BLaER1 treated with 17β-estradiol and CSF1 and Interleukin-3, amounts not matched to agents 10 nM and 100 nM (cell line): ENCODE data around the gene OPHN1.
"Not testable (repeated sequence)": the region's sequence is repeated elsewhere in the genome, so short reads cannot be mapped to it uniquely, and the experiment has no call there.

Source experiments
- H3K27ac ChIP-seq, 11 experiments: shearing (Covaris generic); formaldehyde crosslinking; 2 replicates each; pipeline ENCODE4 v1.8.1; 2022
- H3K27me3 ChIP-seq, 11 experiments: shearing (Covaris generic); formaldehyde crosslinking; 2 replicates each; pipeline ENCODE4 v1.8.1; 2022
- H3K36me3 ChIP-seq, 11 experiments: shearing (Covaris generic); formaldehyde crosslinking; 2 replicates each; pipeline ENCODE4 v1.8.1; 2022
- H3K4me1 ChIP-seq, 10 experiments: shearing (Covaris generic); formaldehyde crosslinking; 2 replicates each; pipeline ENCODE4 v1.8.1; 2022
- H3K4me2 ChIP-seq, 11 experiments: shearing (Covaris generic); formaldehyde crosslinking; 2 replicates each; pipeline ENCODE4 v1.8.1; 2022
- H3K4me3 ChIP-seq, 10 experiments: shearing (Covaris generic); formaldehyde crosslinking; 2 replicates each; pipeline ENCODE4 v1.8.1; 2022
- H3K9ac ChIP-seq, 11 experiments: shearing (Covaris generic); formaldehyde crosslinking; 2 replicates each; pipeline ENCODE4 v1.8.1; 2022
- H3K9me3 ChIP-seq, 11 experiments: shearing (Covaris generic); formaldehyde crosslinking; replicated peaks in 1 of 11; 2 replicates each; pipeline ENCODE4 v1.8.1; 2022
- H4K20me1 ChIP-seq, 11 experiments: shearing (Covaris generic); formaldehyde crosslinking; 2 replicates each; pipeline ENCODE4 v1.8.1; 2022
- Cebpa-rat ChIP-seq, 11 experiments: shearing (Covaris generic); IDR thresholded peaks; 2 replicates each; pipeline ENCODE4 v1.8.1; 2022

The OPHN1 gene

DNA sequence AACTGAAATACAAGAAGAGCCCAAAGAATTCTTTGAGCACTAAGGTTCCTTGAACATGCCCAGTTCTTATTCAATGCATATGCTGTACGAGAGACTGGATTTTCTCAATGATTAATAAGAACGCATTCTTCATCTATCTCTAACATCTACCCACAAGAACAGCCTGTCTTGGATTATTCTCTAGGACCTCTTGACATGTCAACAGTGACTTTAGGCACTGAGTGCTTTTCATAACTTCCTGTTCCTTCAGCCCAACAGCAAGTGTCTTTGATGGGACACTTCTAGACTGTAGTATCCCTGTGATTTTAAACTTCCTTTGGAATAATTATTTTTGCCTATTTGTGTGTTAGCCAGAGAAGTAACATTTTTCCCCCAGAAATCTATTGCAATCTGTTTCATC, 69.3 kb downstream of the OPHN1 start:
- no peak for TF ChIP-seq Cebpa-rat (IDR thresholded peaks at IDR 0.05)
- Histone ChIP-seq H3K36me3 (no peaks in the 10 kb centered on the region), H3K27ac (no peak overlapping the region), H3K4me3 (no peak overlapping the region), H3K4me2 (no peak overlapping the region), H3K9me3 (0 out of 22 replicates have a peak, but pooled peaks cover 0 to under 1% (median 0%) of the 10 kb centered on the region in 11 experiments), H4K20me1 (no peaks in the 10 kb centered on the region), H3K4me1 (no peaks in the 10 kb centered on the region), H3K27me3 (peaks cover 13 to 74% (median 53%) of the 10 kb centered on the region in 11 experiments; a peak in 21 of 22 replicates), H3K9ac (no peak overlapping the region)

DNA sequence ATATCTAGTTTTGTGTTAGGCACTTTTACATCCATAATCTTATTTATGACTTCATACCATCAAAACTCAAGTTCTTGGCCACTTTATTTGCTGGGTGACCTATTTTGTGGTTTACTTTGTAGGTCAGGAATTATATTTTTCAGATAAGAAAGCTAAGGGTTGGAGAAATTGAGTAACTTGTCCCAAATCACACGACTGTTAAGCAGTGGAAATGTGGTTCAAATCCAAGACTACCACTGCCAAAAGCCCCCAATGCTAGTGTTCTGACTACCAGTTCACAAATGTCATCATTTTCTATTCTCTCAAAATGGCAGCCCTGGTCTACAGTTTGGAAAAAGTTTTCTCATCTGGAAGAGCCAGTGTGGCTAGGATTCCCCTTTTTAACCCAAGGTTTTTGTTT, 74.6 kb downstream of the OPHN1 start:
- no peak overlapping the region for H3K4me3 ChIP-seq
- H3K4me1 ChIP-seq = no peaks in the 10 kb centered on the region
- no peak overlapping the region for H3K27ac ChIP-seq
- peaks cover 0 to 47% (median 31%) of the 10 kb centered on the region in 11 experiments; a peak in 20 of 22 replicates for H3K27me3 ChIP-seq
- no peaks in the 10 kb centered on the region for H4K20me1 ChIP-seq
- H3K36me3 ChIP-seq = no peaks in the 10 kb centered on the region
- no peaks in the 10 kb centered on the region for H3K9me3 ChIP-seq
- H3K9ac ChIP-seq = no peak overlapping the region
- H3K4me2 ChIP-seq = no peak overlapping the region
- no peak for TF ChIP-seq Cebpa-rat (IDR thresholded peaks at IDR 0.05)

DNA sequence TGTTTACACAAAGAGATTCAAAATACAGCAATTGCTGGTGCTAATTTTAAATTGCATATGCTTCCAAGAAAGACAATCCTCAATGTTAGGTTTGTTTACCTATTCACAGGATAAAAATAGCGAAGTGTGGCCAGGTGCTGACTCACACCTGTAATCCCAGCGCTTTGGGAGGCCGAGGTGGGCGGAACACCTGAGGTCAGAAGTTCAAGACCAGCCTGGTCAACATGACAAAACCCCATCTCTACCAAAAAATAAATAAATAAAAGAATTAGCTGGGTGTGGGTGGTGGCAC, 77.7 kb downstream of the OPHN1 start:
- TF ChIP-seq Cebpa-rat (IDR thresholded peaks at IDR 0.05) = no peak
- Histone ChIP-seq H3K27ac (no peak overlapping the region), H4K20me1 (no peaks in the 10 kb centered on the region), H3K36me3 (no peaks in the 10 kb centered on the region), H3K9me3 (no peaks in the 10 kb centered on the region), H3K27me3 (peaks cover 0 to 37% (median 11%) of the 10 kb centered on the region in 11 experiments; a peak in 15 of 22 replicates), H3K4me3 (no peak overlapping the region), H3K4me1 (no peaks in the 10 kb centered on the region), H3K4me2 (no peak overlapping the region), H3K9ac (no peak overlapping the region)

DNA sequence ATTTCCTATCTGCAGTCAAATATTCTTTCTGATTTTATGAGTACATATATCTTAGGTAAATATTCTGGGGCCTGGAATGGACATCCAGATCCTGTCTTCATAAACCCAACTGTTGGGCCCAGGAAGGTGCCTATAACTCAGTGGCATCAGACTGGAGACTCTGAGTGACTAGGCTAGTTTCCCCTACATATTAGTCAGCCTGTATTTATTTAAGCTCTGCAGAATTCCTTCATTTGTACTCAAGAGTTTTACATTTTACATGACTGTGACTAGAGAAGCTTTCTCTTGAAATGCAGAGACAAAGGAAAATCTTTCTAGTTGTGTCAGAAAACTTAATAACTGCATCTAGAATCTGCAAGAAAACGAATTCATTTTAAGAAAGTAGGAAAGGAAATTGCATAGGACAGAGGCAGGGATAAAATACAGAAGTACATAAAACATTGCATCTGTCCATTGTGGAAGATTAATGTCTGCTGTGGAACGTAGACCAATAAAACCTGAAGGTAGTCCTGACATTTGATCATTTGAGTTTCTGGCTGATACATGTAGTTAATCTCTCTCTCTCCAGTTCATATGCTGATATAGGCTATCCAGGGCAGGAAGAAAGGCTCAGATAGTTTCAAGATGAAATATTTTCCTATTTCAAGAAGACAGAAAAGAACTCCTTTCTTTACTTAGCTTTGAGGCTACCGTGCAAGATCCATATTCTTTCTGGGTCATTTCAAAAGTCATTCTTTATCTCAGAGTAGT, 78.2 kb downstream of the OPHN1 start:
- H3K9ac ChIP-seq = no peak overlapping the region
- no peak overlapping the region for H3K27ac ChIP-seq
- peaks cover 0 to 34% (median 9%) of the 10 kb centered on the region in 11 experiments; a peak in 13 of 22 replicates for H3K27me3 ChIP-seq
- H3K4me3 ChIP-seq = no peak overlapping the region
- H3K9me3 ChIP-seq = no peaks in the 10 kb centered on the region
- H3K4me2 ChIP-seq = no peak overlapping the region
- H3K4me1 ChIP-seq = no peaks in the 10 kb centered on the region
- no peak for TF ChIP-seq Cebpa-rat (IDR thresholded peaks at IDR 0.05)
- no peaks in the 10 kb centered on the region for H3K36me3 ChIP-seq
- H4K20me1 ChIP-seq = no peaks in the 10 kb centered on the region

DNA sequence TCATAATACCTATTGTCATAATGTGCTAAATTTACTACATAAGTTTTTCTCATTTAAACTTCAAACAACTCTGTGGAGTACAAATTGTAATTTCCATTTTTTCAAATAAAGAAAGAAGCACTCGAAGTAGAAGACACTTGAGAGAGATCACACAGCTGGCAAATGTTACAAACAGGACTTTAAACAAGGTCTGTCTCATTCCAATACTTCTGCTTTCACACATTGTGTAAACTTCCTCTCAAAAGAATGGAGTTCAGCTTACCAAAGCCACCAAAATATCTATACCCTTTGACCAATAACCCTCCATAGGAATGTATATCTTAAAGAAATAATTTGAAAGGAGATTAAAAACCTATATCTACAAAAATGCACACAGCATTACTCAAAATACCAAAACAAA, 88.3 kb downstream of the OPHN1 start:
- H3K9me3 ChIP-seq = 0 out of 22 replicates have a peak, but pooled peaks cover 0 to 6% (median 0%) of the 10 kb centered on the region in 11 experiments
- no peak for TF ChIP-seq Cebpa-rat (IDR thresholded peaks at IDR 0.05)
- peaks cover 0 to 12% (median 0%) of the 10 kb centered on the region in 10 experiments; a peak in 1 of 20 replicates for H3K4me1 ChIP-seq
- no peak overlapping the region for H3K27ac ChIP-seq
- no peak overlapping the region; a peak in 1 of 22 replicates for H3K4me2 ChIP-seq
- no peak overlapping the region for H3K4me3 ChIP-seq
- no peaks in the 10 kb centered on the region for H3K36me3 ChIP-seq
- H3K27me3 ChIP-seq = peaks cover 11 to 75% (median 47%) of the 10 kb centered on the region in 11 experiments; a peak in 21 of 22 replicates
- H3K9ac ChIP-seq = no peak overlapping the region
- no peaks in the 10 kb centered on the region for H4K20me1 ChIP-seq

DNA sequence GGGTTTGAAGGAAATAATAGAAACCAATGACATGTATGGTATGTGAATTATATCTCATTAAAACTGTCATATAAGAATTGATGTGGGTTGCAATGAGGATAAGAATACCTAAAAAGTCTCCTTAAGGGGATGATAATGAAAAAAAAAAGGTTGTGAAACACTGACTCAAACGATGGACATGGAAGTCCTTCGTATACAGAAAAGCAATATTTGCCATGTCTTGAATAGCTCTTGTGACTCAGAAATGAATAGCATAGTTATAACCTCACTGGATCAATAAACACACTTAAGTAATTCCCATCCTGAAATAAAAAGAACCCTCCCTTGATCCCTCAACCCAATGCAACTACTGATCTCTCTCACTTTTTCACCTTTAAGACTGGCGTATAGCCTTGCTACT, 89.7 kb downstream of the OPHN1 start:
- Histone ChIP-seq H3K4me2 (no peak overlapping the region), H3K4me1 (peaks cover 0 to 12% (median 0%) of the 10 kb centered on the region in 10 experiments; a peak in 1 of 20 replicates), H4K20me1 (no peaks in the 10 kb centered on the region), H3K9ac (no peak overlapping the region), H3K9me3 (0 out of 22 replicates have a peak, but pooled peaks cover 0 to 2% (median 0%) of the 10 kb centered on the region in 11 experiments), H3K27ac (no peak overlapping the region), H3K4me3 (no peak overlapping the region), H3K27me3 (peaks cover 11 to 84% (median 53%) of the 10 kb centered on the region in 11 experiments), H3K36me3 (no peaks in the 10 kb centered on the region)
- no peak for TF ChIP-seq Cebpa-rat (IDR thresholded peaks at IDR 0.05)

DNA sequence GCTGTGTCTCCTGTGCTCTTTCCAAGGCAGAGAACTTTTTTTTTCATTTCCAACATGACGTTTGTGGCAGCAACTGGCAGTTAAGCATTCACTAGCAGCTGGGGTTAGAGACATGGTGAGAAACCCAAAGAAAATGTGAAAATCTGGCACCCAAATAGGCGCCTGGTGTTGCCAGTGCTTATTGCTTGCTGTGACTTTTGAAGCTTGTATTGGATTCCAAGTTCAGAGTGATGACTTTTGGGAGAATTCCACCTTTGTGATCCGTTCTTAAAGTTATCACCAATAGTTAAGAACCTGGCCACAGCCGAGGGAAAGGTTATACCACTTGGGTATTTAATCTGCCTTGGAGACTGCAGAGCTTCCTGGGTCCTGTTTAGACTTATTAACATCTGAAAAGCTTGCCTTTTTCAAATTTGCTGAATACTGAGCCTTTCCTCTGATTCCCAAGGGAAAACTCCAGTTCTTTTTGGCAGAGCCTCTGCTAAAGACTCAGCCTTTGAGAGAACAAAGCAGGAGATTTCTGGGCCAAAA, 101.0 kb downstream of the OPHN1 start:
- Histone ChIP-seq H4K20me1 (no peaks in the 10 kb centered on the region), H3K36me3 (no peaks in the 10 kb centered on the region), H3K9ac (no peak overlapping the region), H3K27ac (no peak overlapping the region), H3K4me2 (no peak overlapping the region), H3K27me3 (peaks cover 5 to 47% (median 25%) of the 10 kb centered on the region in 11 experiments; a peak in 15 of 22 replicates), H3K4me3 (no peak overlapping the region), H3K4me1 (no peaks in the 10 kb centered on the region), H3K9me3 (peaks cover 0 to 4% (median 0%) of the 10 kb centered on the region in 11 experiments; a peak in 1 of 22 replicates)
- TF ChIP-seq Cebpa-rat (IDR thresholded peaks at IDR 0.05) = no peak

DNA sequence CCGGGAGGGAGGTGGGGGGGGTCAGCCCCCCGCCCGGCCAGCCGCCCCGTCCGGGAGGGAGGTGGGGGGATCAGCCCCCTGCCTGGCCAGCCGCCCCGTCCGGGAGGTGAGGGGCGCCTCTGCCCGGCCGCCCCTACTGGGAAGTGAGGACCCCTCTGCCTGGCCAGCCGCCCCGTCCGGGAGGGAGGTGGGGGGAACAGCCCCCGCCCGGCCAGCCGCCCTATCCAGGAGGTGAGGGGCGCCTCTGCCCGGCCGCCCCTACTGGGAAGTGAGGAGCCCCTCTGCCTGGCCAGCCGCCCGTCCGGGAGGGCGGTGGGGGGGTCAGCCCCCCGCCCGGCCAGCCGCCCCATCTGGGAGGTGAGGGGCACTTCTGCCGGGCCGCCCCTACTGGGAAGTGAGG, 106.5 kb downstream of the OPHN1 start:
- H3K4me1 ChIP-seq, H3K4me2 ChIP-seq, H3K36me3 ChIP-seq, H3K27ac ChIP-seq, H4K20me1 ChIP-seq, H3K9ac ChIP-seq, H3K4me3 ChIP-seq, H3K9me3 ChIP-seq: not testable (repeated sequence)
- peaks cover 0 to 17% (median 0%) of the 10 kb centered on the region in 11 experiments; a peak in 6 of 22 replicates for H3K27me3 ChIP-seq

DNA sequence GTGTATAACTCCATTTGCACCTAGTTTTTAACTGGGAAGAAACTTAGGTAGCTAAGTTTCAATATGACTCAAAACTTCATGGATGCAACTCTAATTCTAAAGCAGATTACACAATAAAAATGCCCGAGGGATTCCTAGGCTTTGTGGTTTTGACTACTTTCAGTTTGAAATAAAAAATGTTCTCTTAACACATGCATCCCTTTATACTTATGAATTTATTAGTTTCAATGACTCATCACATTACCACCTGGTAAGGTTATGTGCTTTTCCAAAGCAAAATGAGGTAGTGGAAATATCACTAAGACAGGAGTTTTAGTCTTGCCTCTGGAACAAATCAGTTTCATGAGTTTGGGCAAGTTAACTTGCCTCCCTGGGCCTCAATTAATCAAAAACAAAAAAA, 125.5 kb downstream of the OPHN1 start:
- no peak overlapping the region for H3K9ac ChIP-seq
- H3K9me3 ChIP-seq = peaks cover 0 to under 1% (median 0%) of the 10 kb centered on the region in 11 experiments; a peak in 1 of 22 replicates
- H3K4me1 ChIP-seq = peaks cover 0 to 13% (median 9%) of the 10 kb centered on the region in 10 experiments; a peak in 9 of 20 replicates
- TF ChIP-seq Cebpa-rat (IDR thresholded peaks at IDR 0.05) = 0 out of 22 replicates have a peak, but pooled peaks of 1 of the 11 experiments have one; percentile 23
- peak overlapping the region in 4 of 11 experiments; percentile 15 to 46 (median 36); a peak in 4 of 22 replicates for H3K27ac ChIP-seq
- H4K20me1 ChIP-seq = no peaks in the 10 kb centered on the region
- H3K4me3 ChIP-seq = no peak overlapping the region
- H3K36me3 ChIP-seq = no peaks in the 10 kb centered on the region
- peaks cover 33 to 85% (median 73%) of the 10 kb centered on the region in 11 experiments for H3K27me3 ChIP-seq
- peak overlapping the region in 5 of 11 experiments; percentile 11 to 41 (median 26); a peak in 9 of 22 replicates for H3K4me2 ChIP-seq
